ENCODE measurements around the gene CLDN12. TPM values are rescaled to one million over a fixed set of nuclear protein-coding genes. Genes with fewer than 3 reads are reported as not detected.

CLDN12 gene
- polyA plus RNA-seq, 3 donors: 0.32 to 0.99 (median 0.60) TPM

DNA sequence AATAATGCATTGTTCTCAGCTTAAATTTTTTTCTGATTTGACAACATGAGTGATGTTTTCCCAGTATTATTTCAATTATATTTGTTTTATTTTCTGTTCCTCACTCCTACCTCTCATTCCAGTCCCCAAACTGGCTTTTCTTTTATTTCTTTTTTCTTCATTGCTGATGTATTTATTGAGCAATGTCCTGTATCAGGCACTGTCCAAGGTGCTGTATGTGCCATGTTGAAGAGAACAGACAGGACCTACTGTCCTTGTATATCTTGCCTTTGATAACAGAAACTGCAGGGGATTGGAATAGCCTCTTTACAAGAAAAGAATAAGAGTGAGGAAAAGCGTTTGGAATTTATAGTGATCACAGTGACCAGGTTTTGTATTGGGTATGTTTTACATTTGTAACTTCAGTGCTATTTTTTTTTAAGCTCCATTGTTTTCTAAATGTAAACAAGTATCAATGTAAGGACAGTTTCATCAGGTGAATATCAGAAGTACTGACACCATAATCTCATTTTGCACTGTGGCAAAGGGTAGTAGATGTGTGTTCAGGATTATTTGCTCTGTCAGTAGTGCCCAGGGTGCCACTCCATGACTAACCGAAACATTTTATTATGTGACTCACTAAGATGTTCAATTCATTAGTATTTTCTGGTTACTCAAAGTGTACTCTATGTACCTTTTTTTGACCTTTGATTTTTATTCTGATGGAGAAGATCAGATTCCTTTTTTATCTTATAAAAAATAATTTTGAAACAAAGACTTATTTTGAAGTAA is 15.6 kb upstream of the CLDN12 start:
- Histone ChIP-seq H3K9ac (ENCODE audit: insufficient read depth, low read length, poor library complexity, severe bottlenecking) (no peak overlapping the region), H3K27ac (ENCODE audit: low read depth in 1 of 2, low read length in 2 of 2) (no peak overlapping the region), H2AFZ (ENCODE audit: insufficient read depth, low read depth, low read length, poor library complexity, severe bottlenecking) (no peak overlapping the region), H3K79me2 (ENCODE audit: insufficient read depth, low read length) (no peaks in the 10 kb centered on the region), H4K20me1 (ENCODE audit: insufficient read depth, low read length) (no peaks in the 10 kb centered on the region), H3K4me1 (ENCODE audit: control insufficient read depth in 1 of 2, insufficient read depth in 2 of 2, low read length in 2 of 2) (no peaks in the 10 kb centered on the region), H3K9me3 (replicated peaks in 1 of 2; ENCODE audit: control insufficient read depth in 1 of 2, insufficient read depth in 1 of 2, low read length in 2 of 2) (peaks cover 0 to 5% of the 10 kb centered on the region in 2 donors), H3K4me3 (replicated peaks in 1 of 3; ENCODE audit: low read depth in 2 of 3, low read length in 3 of 3) (no peak overlapping the region), H3K36me3 (replicated peaks in 1 of 2; ENCODE audit: control insufficient read depth in 1 of 2, insufficient read depth in 2 of 2, low read length in 2 of 2) (peaks cover 43 to 46% of the 10 kb centered on the region in 2 donors), H3K27me3 (ENCODE audit: control insufficient read depth in 2 of 2, insufficient read depth in 2 of 2, low read length in 2 of 2) (no peaks in the 10 kb centered on the region), H3K4me2 (replicated peaks; ENCODE audit: extremely low read depth, low read length, poor library complexity, severe bottlenecking) (no peak overlapping the region)
- Mint-ChIP-seq H3K9me3 (peaks cover under 1 to 8% (median 3%) of the 10 kb centered on the region in 7 donors), H3K36me3 (peaks cover 40 to 59% of the 10 kb centered on the region in 2 donors), H3K27me3 (ENCODE audit: low read depth in 3 of 3) (no peaks in the 10 kb centered on the region), H3K27ac (no peak overlapping the region), H3K4me1 (no peaks in the 10 kb centered on the region), H3K4me3 (no peak overlapping the region)
- 100% methylated on average over 1 of the region's 2 CpGs for WGBS (ENCODE audit: insufficient coverage)
- no peak for DNase-seq
- intact Hi-C loops (cut with micrococcal nuclease): no loop called here
- TF ChIP-seq, protein P1, sequence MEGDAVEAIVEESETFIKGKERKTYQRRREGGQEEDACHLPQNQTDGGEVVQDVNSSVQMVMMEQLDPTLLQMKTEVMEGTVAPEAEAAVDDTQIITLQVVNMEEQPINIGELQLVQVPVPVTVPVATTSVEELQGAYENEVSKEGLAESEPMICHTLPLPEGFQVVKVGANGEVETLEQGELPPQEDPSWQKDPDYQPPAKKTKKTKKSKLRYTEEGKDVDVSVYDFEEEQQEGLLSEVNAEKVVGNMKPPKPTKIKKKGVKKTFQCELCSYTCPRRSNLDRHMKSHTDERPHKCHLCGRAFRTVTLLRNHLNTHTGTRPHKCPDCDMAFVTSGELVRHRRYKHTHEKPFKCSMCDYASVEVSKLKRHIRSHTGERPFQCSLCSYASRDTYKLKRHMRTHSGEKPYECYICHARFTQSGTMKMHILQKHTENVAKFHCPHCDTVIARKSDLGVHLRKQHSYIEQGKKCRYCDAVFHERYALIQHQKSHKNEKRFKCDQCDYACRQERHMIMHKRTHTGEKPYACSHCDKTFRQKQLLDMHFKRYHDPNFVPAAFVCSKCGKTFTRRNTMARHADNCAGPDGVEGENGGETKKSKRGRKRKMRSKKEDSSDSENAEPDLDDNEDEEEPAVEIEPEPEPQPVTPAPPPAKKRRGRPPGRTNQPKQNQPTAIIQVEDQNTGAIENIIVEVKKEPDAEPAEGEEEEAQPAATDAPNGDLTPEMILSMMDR (IDR thresholded peaks at IDR 0.05): no peak

DNA sequence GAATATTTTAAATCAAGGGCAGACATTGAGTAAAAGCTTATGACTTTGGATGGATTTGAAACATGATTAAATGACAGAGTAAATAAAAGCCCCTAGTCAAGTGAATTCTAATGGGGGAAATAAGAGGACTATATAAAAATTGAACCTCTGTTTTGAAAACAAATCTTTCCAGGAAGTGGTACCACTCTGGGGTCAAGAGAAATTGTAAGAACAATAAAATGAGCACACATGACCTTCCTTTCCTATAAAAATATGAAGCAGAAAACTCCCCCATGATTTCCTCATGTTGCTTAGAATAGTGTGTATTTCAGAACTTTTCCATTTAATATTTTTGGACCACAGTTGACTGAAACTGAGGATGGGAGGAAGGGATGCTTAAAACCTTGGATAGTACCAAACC is 12.3 kb upstream of the CLDN12 start:
- Histone ChIP-seq H3K27me3 (ENCODE audit: control insufficient read depth in 2 of 2, insufficient read depth in 2 of 2, low read length in 2 of 2) (no peaks in the 10 kb centered on the region), H3K9me3 (replicated peaks in 1 of 2; ENCODE audit: control insufficient read depth in 1 of 2, insufficient read depth in 1 of 2, low read length in 2 of 2) (peaks cover 0 to 11% of the 10 kb centered on the region in 2 donors), H3K4me1 (ENCODE audit: control insufficient read depth in 1 of 2, insufficient read depth in 2 of 2, low read length in 2 of 2) (no peaks in the 10 kb centered on the region), H3K4me3 (replicated peaks in 1 of 3; ENCODE audit: low read depth in 2 of 3, low read length in 3 of 3) (no peak overlapping the region), H3K79me2 (ENCODE audit: insufficient read depth, low read length) (no peaks in the 10 kb centered on the region), H3K27ac (ENCODE audit: low read depth in 1 of 2, low read length in 2 of 2) (no peak overlapping the region), H4K20me1 (ENCODE audit: insufficient read depth, low read length) (no peaks in the 10 kb centered on the region), H2AFZ (ENCODE audit: insufficient read depth, low read depth, low read length, poor library complexity, severe bottlenecking) (no peak overlapping the region), H3K36me3 (replicated peaks in 1 of 2; ENCODE audit: control insufficient read depth in 1 of 2, insufficient read depth in 2 of 2, low read length in 2 of 2) (peaks cover 10 to 15% of the 10 kb centered on the region in 2 donors), H3K9ac (ENCODE audit: insufficient read depth, low read length, poor library complexity, severe bottlenecking) (no peak overlapping the region), H3K4me2 (replicated peaks; ENCODE audit: extremely low read depth, low read length, poor library complexity, severe bottlenecking) (no peak overlapping the region)
- no peak for DNase-seq
- Mint-ChIP-seq H3K4me1 (no peaks in the 10 kb centered on the region), H3K9me3 (peaks cover 8 to 17% (median 13%) of the 10 kb centered on the region in 7 donors), H3K4me3 (no peak overlapping the region), H3K27me3 (ENCODE audit: low read depth in 3 of 3) (no peaks in the 10 kb centered on the region), H3K36me3 (peaks cover 14 to 29% of the 10 kb centered on the region in 2 donors), H3K27ac (no peak overlapping the region)
- TF ChIP-seq, protein P1 (IDR thresholded peaks at IDR 0.05): no peak
- intact Hi-C loops (cut with micrococcal nuclease): no loop called here
